GM13976 (cell line): ENCODE data around the gene RCSD1.
"Not testable (repeated sequence)": the region's sequence is repeated elsewhere in the genome, so short reads cannot be mapped to it uniquely, and the experiment has no call there.

Experiments
- DNase-seq: peaks from one replicate; pipeline ENCODE4 v3.0.0; 2012; ENCODE audit warnings: low spot score
- in situ Hi-C: fragments of 300-500 bp; cut with MboI; formaldehyde crosslinking; loops from one replicate; pipeline ENCODE4 v1.12.0; 2022; ENCODE audit warnings: low sequenced_read_pairs, mixed read lengths, inconsistent platforms; ENCODE audit not compliant: unreplicated experiment
- TF ChIP-seq, protein P1 (sequence below): IDR thresholded peaks from 2 replicates; pipeline ENCODE4 v1.5.1; 2012; ENCODE audit warnings: borderline replicate concordance, mild to moderate bottlenecking; ENCODE audit not compliant: insufficient read depth; ENCODE audit errors: extremely low read depth, missing control alignments, control extremely low read depth

RCSD1 gene

GRCh38 chr1:167716000-167716271 is 85.9 kb downstream of the RCSD1 start:
- TF ChIP-seq, protein P1, sequence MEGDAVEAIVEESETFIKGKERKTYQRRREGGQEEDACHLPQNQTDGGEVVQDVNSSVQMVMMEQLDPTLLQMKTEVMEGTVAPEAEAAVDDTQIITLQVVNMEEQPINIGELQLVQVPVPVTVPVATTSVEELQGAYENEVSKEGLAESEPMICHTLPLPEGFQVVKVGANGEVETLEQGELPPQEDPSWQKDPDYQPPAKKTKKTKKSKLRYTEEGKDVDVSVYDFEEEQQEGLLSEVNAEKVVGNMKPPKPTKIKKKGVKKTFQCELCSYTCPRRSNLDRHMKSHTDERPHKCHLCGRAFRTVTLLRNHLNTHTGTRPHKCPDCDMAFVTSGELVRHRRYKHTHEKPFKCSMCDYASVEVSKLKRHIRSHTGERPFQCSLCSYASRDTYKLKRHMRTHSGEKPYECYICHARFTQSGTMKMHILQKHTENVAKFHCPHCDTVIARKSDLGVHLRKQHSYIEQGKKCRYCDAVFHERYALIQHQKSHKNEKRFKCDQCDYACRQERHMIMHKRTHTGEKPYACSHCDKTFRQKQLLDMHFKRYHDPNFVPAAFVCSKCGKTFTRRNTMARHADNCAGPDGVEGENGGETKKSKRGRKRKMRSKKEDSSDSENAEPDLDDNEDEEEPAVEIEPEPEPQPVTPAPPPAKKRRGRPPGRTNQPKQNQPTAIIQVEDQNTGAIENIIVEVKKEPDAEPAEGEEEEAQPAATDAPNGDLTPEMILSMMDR: no peak
- DNase-seq: no peak
- in situ Hi-C loops: no loop called here

- TF ChIP-seq, protein P1: no peak
- in situ Hi-C loops: no loop called here
- DNase-seq: no peak
These were observed 87.3 kb downstream of the RCSD1 start for GRCh38 chr1:167717351-167717750.

DNA sequence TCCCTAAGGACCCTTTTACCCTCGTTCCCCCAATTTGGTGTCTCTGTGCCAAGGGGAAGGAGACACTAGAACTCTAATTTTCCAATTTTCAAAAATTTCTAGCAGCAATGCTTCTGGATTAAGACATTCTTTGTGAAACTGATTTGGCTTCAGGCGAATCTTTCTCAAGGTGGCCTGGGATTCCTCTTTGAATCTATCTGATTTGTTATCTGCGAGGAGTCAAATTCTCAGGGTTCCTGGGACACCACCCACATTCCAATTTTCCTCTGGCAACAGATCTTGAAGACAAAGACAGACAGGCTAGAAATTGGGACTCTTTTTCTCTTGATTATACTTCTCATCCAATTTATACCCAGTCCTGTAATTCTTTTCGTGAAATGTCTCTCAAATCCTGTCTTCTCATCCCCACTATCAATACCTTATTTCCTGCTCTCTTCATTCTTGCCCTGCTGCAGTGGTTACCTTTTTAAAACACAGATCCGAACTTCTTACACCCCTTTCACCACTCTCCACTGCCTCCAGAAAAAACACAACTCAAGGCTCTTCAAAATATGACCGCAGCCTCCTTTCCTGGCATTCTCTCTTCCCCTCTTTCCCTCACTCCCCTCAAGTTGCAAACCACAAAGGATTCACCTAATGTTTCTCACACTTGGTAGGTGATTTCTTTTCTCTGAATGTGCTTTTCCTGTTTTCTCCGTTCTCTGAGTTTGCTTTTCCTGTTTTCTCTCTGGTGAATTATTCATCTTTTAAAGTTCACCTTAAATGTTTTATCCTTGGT is 89.1 kb downstream of the RCSD1 start:
- DNase-seq: no peak
- in situ Hi-C loops: no loop called here
- TF ChIP-seq, protein P1: no peak

DNA sequence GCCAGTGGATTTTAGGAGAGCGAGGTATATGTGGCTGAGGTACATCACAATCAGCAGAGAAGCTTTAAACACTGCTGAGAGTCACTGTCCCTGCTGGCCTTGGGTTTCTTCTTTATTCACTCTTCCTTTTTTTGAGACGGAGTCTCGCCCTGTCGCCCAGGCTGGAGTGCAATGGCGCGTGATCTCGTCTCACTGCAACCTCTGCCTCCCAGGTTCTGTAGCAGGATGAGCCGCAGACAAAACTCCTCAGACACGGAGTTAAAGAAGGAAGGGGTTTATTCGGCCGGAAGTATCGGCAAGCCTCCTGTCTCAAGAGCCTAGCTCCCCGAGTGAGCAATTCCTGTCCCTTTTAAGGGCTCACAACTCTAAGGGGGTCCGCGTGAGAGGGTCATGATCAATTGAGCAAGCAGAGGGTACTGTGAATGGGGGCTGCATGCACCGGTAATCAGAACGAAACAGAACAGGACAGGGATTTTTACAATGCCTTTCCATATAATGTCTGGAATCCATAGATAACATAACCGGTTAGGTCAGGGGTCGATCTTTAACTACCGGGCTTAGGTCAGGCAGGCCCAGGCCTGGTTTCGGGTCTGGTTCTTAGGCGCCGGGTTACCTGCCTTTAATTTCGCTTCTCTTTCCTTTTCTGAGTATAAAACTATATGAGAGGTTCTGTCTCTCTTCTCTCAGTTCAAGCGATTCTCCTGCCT is 89.8 kb downstream of the RCSD1 start:
- in situ Hi-C loops, DNase-seq: not testable (repeated sequence)

- in situ Hi-C loops: no loop called here
- DNase-seq: no peak
These were observed 91.1 kb downstream of the RCSD1 start for GRCh38 chr1:167720965-167721616.

GRCh38 chr1:167721617-167722151 is 91.7 kb downstream of the RCSD1 start, which contains the start of gene MPZL1:
Gene MPZL1 (plus strand): TSS chr1:167721982. CDS start chr1:167722152, 170 bp downstream.
- in situ Hi-C loops: no loop called here
- DNase-seq: peak; percentile 98
- TF ChIP-seq, protein P1: no peak

More at GRCh38 chr1:167720965-167721616, 91.1 kb downstream of the RCSD1 start:
- TF ChIP-seq, protein P1: no peak
